ENCODE measurements around the gene VWA3B. TPM values are rescaled to one million over a fixed set of nuclear protein-coding genes. Genes with fewer than 3 reads are reported as not detected.

The VWA3B gene
- total RNA-seq, 4 donors from 2014 or later, result not detected

DNA sequence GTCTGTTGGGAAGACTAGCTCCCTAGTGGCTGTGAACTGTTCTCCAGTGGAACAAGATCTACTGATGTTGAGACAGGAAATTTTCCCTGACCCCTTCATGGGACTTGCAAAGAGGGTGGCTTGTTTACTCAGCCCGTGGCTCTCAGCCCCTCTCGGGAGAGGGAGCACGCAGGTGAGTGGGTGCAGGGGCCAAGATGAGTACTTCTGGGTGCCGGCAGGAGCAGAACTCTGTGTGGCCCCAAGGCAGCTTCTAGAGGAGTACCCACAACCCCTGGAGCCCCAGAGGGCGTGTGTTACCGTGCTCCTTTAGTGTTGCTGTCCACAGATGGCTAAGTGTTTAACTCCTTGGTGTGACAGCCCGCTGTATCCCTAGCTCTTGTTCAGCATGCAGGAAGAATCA is 191.1 kb downstream of the VWA3B start:
- TF ChIP-seq POLR2A (IDR thresholded peaks at IDR 0.05), result no peak
- TF ChIP-seq, protein P1, sequence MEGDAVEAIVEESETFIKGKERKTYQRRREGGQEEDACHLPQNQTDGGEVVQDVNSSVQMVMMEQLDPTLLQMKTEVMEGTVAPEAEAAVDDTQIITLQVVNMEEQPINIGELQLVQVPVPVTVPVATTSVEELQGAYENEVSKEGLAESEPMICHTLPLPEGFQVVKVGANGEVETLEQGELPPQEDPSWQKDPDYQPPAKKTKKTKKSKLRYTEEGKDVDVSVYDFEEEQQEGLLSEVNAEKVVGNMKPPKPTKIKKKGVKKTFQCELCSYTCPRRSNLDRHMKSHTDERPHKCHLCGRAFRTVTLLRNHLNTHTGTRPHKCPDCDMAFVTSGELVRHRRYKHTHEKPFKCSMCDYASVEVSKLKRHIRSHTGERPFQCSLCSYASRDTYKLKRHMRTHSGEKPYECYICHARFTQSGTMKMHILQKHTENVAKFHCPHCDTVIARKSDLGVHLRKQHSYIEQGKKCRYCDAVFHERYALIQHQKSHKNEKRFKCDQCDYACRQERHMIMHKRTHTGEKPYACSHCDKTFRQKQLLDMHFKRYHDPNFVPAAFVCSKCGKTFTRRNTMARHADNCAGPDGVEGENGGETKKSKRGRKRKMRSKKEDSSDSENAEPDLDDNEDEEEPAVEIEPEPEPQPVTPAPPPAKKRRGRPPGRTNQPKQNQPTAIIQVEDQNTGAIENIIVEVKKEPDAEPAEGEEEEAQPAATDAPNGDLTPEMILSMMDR (IDR thresholded peaks at IDR 0.05), result no peak
- no peak for DNase-seq
- 90% methylated on average over 2 to 5 of the region's 7 CpGs for WGBS, 2 donors
- Histone ChIP-seq H3K4me1 (peaks cover 5 to 25% (median 9%) of the 10 kb centered on the region in 3 donors), H3K27me3 (peaks cover 0 to 34% (median 0%) of the 10 kb centered on the region in 4 donors), H3K4me3 (no peak overlapping the region), H3K9me3 (no peaks in the 10 kb centered on the region), H3K27ac (peak overlapping the region in 1 of 4 donors; percentile 32), H3K36me3 (no peaks in the 10 kb centered on the region)
- intact Hi-C loops (cut with DNase I), result loop anchor here (10.0 kb wide), 1 partner anchor 473 kb away; no protein-coding TSS in a partner anchor

DNA sequence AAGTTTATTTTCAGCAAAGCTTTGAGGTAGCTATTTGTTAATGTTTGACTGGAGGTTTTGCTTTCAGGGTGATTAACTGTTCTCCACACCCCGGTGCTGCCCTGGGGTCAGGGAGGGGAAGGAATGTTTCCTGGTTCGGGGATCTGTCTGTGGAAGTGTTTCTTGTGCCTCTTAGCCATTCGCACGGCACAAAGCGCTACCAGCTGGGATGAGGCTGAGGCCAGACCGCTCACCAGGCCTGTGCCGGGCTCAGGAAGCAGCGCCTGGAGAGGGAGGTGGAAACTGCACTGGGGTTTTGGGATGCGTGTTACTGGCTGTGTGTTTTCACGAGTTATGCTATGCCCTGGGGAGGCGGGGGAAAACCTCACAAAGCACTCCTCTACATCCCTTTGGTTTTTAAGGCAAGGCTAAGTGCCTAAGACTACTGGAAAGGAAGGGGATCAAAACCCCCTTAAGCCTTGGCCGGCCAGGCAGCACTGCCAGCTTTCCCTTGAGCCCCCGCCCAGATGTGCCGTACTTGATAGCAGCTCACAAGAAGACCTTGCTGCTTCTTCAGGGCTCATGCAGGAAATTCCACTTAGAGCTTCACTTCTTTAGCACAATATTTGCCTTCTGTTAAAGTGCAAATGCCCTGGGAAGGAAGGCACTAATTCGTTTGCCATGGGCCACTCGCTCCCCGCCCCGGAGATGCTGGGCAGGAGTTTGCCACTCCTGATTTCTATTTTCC is 193.6 kb downstream of the VWA3B start:
- 44 to 46% methylated on average over 9 to 15 of the region's 18 CpGs for WGBS, 2 donors
- Histone ChIP-seq H3K4me3 (no peak overlapping the region), H3K4me1 (peaks cover 5 to 25% (median 9%) of the 10 kb centered on the region in 3 donors), H3K9me3 (peaks cover 0 to 2% (median 0%) of the 10 kb centered on the region in 3 donors), H3K27me3 (peaks cover 0 to 41% (median 0%) of the 10 kb centered on the region in 4 donors), H3K36me3 (no peaks in the 10 kb centered on the region), H3K27ac (peak overlapping the region; percentile 53 to 76 (median 57))
- no peak for DNase-seq
- intact Hi-C loops (cut with DNase I), result no loop called here
- TF ChIP-seq, protein P1 (IDR thresholded peaks at IDR 0.05), result no peak
- no peak for TF ChIP-seq POLR2A (IDR thresholded peaks at IDR 0.05)

DNA sequence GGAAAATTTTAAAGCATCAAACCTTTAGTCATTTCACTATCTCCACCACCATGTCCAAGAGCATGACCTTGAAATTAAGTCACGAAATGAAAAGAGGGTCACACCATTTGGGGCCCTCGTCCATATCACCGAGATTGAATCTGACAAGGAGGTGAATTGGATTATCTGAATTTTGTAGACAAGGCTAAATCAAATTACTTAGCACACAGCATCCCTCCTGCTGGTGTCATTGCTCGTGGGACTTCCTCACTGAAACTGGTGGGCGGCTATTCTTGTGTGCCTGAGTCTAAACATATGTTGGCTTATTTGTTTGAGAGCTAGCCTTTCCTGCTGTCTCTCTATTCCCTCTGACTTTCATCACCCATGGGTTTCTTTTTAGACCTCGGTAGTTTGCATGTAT is 194.6 kb downstream of the VWA3B start:
- TF ChIP-seq, protein P1 (IDR thresholded peaks at IDR 0.05), result no peak
- no peak for TF ChIP-seq POLR2A (IDR thresholded peaks at IDR 0.05)
- Histone ChIP-seq H3K27ac (no peak overlapping the region), H3K27me3 (peaks cover 0 to 42% (median 0%) of the 10 kb centered on the region in 4 donors), H3K4me3 (no peak overlapping the region), H3K36me3 (no peaks in the 10 kb centered on the region), H3K9me3 (peaks cover 0 to 3% (median 0%) of the 10 kb centered on the region in 3 donors), H3K4me1 (peaks cover 5 to 25% (median 9%) of the 10 kb centered on the region in 3 donors)
- intact Hi-C loops (cut with DNase I), result no loop called here
- no peak for DNase-seq
- WGBS, 2 donors, result 84 to 96% methylated on average over 6 of the region's 6 CpGs

DNA sequence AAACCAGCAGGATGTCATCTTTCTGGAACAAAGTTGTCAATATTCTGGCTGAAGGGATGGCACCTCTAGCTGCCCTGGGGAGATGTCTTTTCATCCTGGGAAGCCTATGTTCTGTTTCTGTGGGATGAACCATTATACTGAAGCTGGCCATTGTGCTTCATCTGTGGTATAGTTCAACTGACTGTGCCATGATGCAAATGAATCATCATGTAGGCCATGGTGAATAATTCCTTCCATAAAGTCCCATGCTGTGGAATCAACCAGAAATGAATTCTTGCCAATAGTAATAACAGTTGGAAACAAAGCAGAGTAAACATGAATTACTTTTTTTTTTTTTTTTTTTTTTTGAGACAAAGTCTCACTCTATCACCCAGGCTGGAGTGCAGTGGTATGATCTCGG is 195.1 kb downstream of the VWA3B start:
- DNase-seq, result no peak
- peaks cover 5 to 24% (median 9%) of the 10 kb centered on the region in 3 donors for H3K4me1 ChIP-seq
- H3K9me3 ChIP-seq, result peaks cover 0 to 3% (median 0%) of the 10 kb centered on the region in 3 donors
- peaks cover 0 to 45% (median 0%) of the 10 kb centered on the region in 4 donors for H3K27me3 ChIP-seq
- no peak overlapping the region for H3K27ac ChIP-seq
- 42 to 67% methylated on average over 1 of the region's 1 CpG for WGBS, 2 donors
- no peak for TF ChIP-seq POLR2A (IDR thresholded peaks at IDR 0.05)
- TF ChIP-seq, protein P1 (IDR thresholded peaks at IDR 0.05), result no peak
- no peak overlapping the region for H3K4me3 ChIP-seq
- H3K36me3 ChIP-seq, result no peaks in the 10 kb centered on the region
- intact Hi-C loops (cut with DNase I), result no loop called here

DNA sequence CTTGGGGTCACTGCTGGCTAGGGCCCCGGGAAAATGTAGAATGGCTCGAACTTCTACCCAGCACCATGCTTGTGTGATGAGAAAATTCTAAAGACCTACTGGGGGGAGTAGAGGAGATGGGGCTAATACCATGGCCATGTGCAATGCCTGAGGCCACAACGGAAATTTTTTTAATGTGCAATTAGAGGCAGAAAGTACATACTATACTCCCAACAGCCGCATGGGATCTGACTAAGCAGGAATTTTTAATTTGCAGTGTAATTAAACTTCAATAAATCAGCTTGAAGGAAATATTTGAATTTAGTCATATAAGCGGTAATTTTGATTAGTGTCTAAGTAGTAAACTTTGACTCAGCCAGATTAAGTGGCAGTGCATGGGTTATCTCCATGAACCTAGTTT is 206.1 kb downstream of the VWA3B start:
- peaks cover 0 to 7% (median 0%) of the 10 kb centered on the region in 3 donors for H3K4me1 ChIP-seq
- H3K4me3 ChIP-seq, result no peak overlapping the region
- H3K36me3 ChIP-seq, result no peaks in the 10 kb centered on the region
- 84% methylated on average over 5 of the region's 5 CpGs for WGBS, 2 donors
- no peak overlapping the region for H3K27ac ChIP-seq
- intact Hi-C loops (cut with DNase I), result no loop called here
- peaks cover 0 to 25% (median 0%) of the 10 kb centered on the region in 4 donors for H3K27me3 ChIP-seq
- no peaks in the 10 kb centered on the region for H3K9me3 ChIP-seq
- TF ChIP-seq POLR2A (IDR thresholded peaks at IDR 0.05), result no peak
- TF ChIP-seq, protein P1 (IDR thresholded peaks at IDR 0.05), result no peak
- DNase-seq, result no peak

Data from esophagus squamous epithelium (tissue), 5 donors.